Body of pancreas (tissue), 4 donors: ENCODE results near the gene PPP4R2. TPM values are rescaled to one million over a fixed set of nuclear protein-coding genes. Genes with fewer than 3 reads are reported as not detected.
A peak's percentile ranks its signal among the peaks of the same experiment; 100 is the strongest.

ENCODE experiments used
- ATAC-seq: fragments of 150-250 bp; one replicate; pipeline ENCODE4 v1.9.1; 2016
- DNase-seq, 4 donors: peaks; one replicate each; pipeline ENCODE4 v3.0.0-alpha.2; 2019
- H3K27ac ChIP-seq, 4 donors: fragments of 200-600 bp; sonication (generic); 1 replicate in 3 of 4; 2 replicates in 1 of 4; pipeline versions ENCODE4 v1.5.1 to v1.6.1; 2016 to 2019; ENCODE audit warnings: mild to moderate bottlenecking in 1 of 4, mixed read lengths in 1 of 4, moderate library complexity in 1 of 4
- H3K27me3 ChIP-seq, 2 donors: fragments of 200-600 bp; sonication (generic); one replicate each; pipeline ENCODE4 v1.6.0; 2016; ENCODE audit warnings: mild to moderate bottlenecking in 1 of 2
- H3K36me3 ChIP-seq, 2 donors: fragments of 200-600 bp; sonication (generic); replicated peaks in 1 of 2; 2 replicates each; pipeline ENCODE4 v1.5.1; 2016; ENCODE audit warnings: low read depth in 2 of 2; ENCODE audit not compliant: insufficient read depth in 1 of 2
- H3K4me1 ChIP-seq: fragments of 200-600 bp; sonication (generic); one replicate; pipeline ENCODE4 v1.6.0; 2016
- H3K4me3 ChIP-seq, 2 donors: fragments of 200-600 bp; sonication (generic); 1 replicate in 1 of 2; 2 replicates in 1 of 2; pipeline ENCODE4 v1.5.1; 2016 to 2019
- H3K9me3 ChIP-seq, 3 donors: fragments of 200-600 bp; sonication (generic); 1 replicate in 2 of 3; 2 replicates in 1 of 3; pipeline ENCODE4 v1.5.1; 2016
- POLR2A ChIP-seq, 3 donors: fragments of 450-650 bp; IDR thresholded peaks; one replicate each; pipeline ENCODE4 v1.6.1; 2016; ENCODE audit warnings: antibody characterized with exemption in 3 of 3, mild to moderate bottlenecking in 2 of 3
- WGBS, 2 donors: methylation state at CpG; one replicate each; pipeline ENCODE4 v1.1.5; 2017; 5-methylcytosine and 5-hydroxymethylcytosine counted together
- intact Hi-C: fragments of 100-400 bp; cut with DNase I; formaldehyde crosslinking; loops from one replicate; pipeline ENCODE4 v1.15.1; 2023
- small RNA-seq: library from RNA; depleted of rRNA; stranded (forward); fragments of <200 nt; gene quantifications from one replicate; pipeline ENCODE3, GENCODE V24; 2016
- total RNA-seq, 2 donors: library from RNA; depleted of rRNA; stranded (reverse); fragments of >200 nt; gene quantifications; one replicate each; pipeline ENCODE4 v1.1.0, GENCODE V29; 2016
- TF ChIP-seq, protein P1 (sequence below), 7 experiments: fragments of 450-650 bp in 4 of 7; fragments of 200-600 bp in 3 of 7; sonication (generic) in 3 of 7; IDR thresholded peaks; one replicate each; pipeline ENCODE4 v1.5.1; 2016 to 2019; ENCODE audit warnings: antibody characterized with exemption in 7 of 7

Gene PPP4R2
- total RNA-seq, 2 donors from 2014 or later, result 21.5 to 28.0 TPM

DNA sequence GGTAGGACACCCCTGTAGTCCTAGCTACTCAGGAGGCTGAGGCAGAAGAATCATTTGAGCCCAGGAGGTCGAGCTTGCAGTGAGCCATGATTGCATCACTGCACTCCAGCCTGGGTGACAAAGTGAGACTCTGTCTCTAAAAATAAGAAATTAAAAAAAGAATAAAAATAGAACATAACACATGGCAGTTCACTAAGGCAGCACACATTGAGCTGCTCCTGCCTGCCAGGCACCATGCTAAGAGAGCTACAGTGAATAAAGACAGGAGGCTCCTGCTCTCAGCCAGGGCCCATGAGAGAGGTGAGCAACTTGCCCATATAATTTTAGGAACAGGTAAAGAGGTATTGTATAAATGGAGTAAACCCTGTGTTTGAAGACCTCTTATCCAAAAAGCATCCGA is 119.2 kb downstream of the PPP4R2 start:
- Histone ChIP-seq H3K9me3 (no peaks in the 10 kb centered on the region), H3K27me3 (no peaks in the 10 kb centered on the region), H3K36me3 (no peaks in the 10 kb centered on the region), H3K4me1 (no peaks in the 10 kb centered on the region), H3K27ac (no peak overlapping the region), H3K4me3 (no peak overlapping the region)
- TF ChIP-seq, protein P1, sequence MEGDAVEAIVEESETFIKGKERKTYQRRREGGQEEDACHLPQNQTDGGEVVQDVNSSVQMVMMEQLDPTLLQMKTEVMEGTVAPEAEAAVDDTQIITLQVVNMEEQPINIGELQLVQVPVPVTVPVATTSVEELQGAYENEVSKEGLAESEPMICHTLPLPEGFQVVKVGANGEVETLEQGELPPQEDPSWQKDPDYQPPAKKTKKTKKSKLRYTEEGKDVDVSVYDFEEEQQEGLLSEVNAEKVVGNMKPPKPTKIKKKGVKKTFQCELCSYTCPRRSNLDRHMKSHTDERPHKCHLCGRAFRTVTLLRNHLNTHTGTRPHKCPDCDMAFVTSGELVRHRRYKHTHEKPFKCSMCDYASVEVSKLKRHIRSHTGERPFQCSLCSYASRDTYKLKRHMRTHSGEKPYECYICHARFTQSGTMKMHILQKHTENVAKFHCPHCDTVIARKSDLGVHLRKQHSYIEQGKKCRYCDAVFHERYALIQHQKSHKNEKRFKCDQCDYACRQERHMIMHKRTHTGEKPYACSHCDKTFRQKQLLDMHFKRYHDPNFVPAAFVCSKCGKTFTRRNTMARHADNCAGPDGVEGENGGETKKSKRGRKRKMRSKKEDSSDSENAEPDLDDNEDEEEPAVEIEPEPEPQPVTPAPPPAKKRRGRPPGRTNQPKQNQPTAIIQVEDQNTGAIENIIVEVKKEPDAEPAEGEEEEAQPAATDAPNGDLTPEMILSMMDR (IDR thresholded peaks at IDR 0.05), result no peak
- TF ChIP-seq POLR2A (IDR thresholded peaks at IDR 0.05), result no peak
- ATAC-seq, result no peak
- intact Hi-C loops, result no loop called here
- WGBS, 2 donors, result 66 to 87% methylated on average over 2 of the region's 2 CpGs
- DNase-seq, result no peak

Small RNAs within 50 kb of the gene (small RNA-seq; reads per million reads assigned to genes)
- gene RNU2-64P (0.85 reads per million, percentile 27 among the genes with 10 or more reads in this experiment), gene RNU6-557P (not detected), gene RNU7-19P (not detected)

Other genes starting within 250 kb of the PPP4R2 start
- gene SHQ1, start 148.4 kb upstream of the PPP4R2 start, total RNA-seq, result 10 to 100 TPM in 1 of 2 donors, 1 to 10 TPM in 1; 9.6 to 11.2 TPM
- 1 to 10 TPM; 5.2 to 5.6 TPM for gene GXYLT2, start 108.8 kb upstream of the PPP4R2 start, total RNA-seq
- 10 to 100 TPM in 1 of 2 donors, 1 to 10 TPM in 1; 6.7 to 11.5 TPM for gene EBLN2, start 64.8 kb downstream of the PPP4R2 start, total RNA-seq